Naive thymus-derived CD8-positive, alpha-beta T cell (primary cell): ENCODE results near the gene CD7. TPM values are rescaled to one million over a fixed set of nuclear protein-coding genes. Genes with fewer than 3 reads are reported as not detected.
A peak's percentile ranks its signal among the peaks of the same experiment; 100 is the strongest.

Experiments
- ATAC-seq, 2 donors: fragments of 150-1000 bp; cut with Tn5 transposase in 1 of 2; sonication (Bioruptor Pico), chemical (Tn5 transposase) in 1 of 2; 1 replicate in 1 of 2; 2 replicates in 1 of 2; pipeline ENCODE4 v1.10.0; 2021; ENCODE audit warnings: mild to moderate bottlenecking in 2 of 2, moderate library complexity in 2 of 2
- POLR2A ChIA-PET: fragments of 350-600 bp; sonication (Branson Sonifier 250); formaldehyde crosslinking; loops from one replicate; lab custom pipeline; 2021; ENCODE audit warnings: antibody characterized with exemption; lab: Charles Lee
- DNase-seq, 10 donors: peaks; one replicate each; pipeline versions ENCODE4 v3.0.0 to v3.0.0-alpha.2; 2020 to 2022
- H3K27ac Mint-ChIP-seq, 10 donors: one replicate each; pipeline ENCODE4 v1.8.0; 2020 to 2022; ENCODE audit warnings: mild to moderate bottlenecking in 10 of 10, mixed read lengths in 10 of 10, moderate library complexity in 4 of 10, inconsistent platforms in 1 of 10
- H3K27me3 Mint-ChIP-seq, 5 donors: one replicate each; pipeline ENCODE4 v1.8.0; 2021 to 2022; ENCODE audit warnings: mixed read lengths in 5 of 5
- H3K36me3 Mint-ChIP-seq, 3 donors: one replicate each; pipeline ENCODE4 v1.8.0; 2020 to 2022; ENCODE audit warnings: mixed read lengths in 3 of 3, mild to moderate bottlenecking in 2 of 3, inconsistent platforms in 1 of 3
- H3K4me1 Mint-ChIP-seq, 4 donors: one replicate each; pipeline ENCODE4 v1.8.0; 2021 to 2022; ENCODE audit warnings: mixed read lengths in 4 of 4
- H3K4me3 Mint-ChIP-seq, 10 donors: one replicate each; pipeline ENCODE4 v1.8.0; 2020 to 2022; ENCODE audit warnings: mild to moderate bottlenecking in 10 of 10, mixed read lengths in 10 of 10, moderate library complexity in 6 of 10, inconsistent platforms in 1 of 10
- H3K9me3 Mint-ChIP-seq, 9 donors: one replicate each; pipeline ENCODE4 v1.8.0; 2020 to 2022; ENCODE audit warnings: mixed read lengths in 9 of 9, mild to moderate bottlenecking in 3 of 9, inconsistent platforms in 1 of 9, moderate library complexity in 1 of 9
- polyA plus RNA-seq, 3 donors: library from polyadenylated mRNA; unstranded; fragments of 300-500 nt; fragmentation: Illumina TruSeq; gene quantifications; one replicate each; pipeline ENCODE4 v1.2.3, GENCODE V29; 2021
- total RNA-seq, 8 experiments: library from RNA in 2 of 8; stranded (reverse) in 2 of 8; gene quantifications; one replicate each; pipeline ENCODE4 v1.2.3 and lab custom pipeline; 2021 to 2026

Gene CD7
- total and polyA plus RNA-seq, 5 experiments from 2014 or later: 66.9 to 233 (median 166) TPM

GRCh38 chr17:82303944-82304808 is 13.2 kb downstream of the CD7 start:
- H3K27ac Mint-ChIP-seq: peak overlapping the region; percentile 24 to 100 (median 97)
- no peaks in the 10 kb centered on the region for H3K9me3 Mint-ChIP-seq
- peak in 1 of 10 donors; percentile 50 for DNase-seq
- ATAC-seq: no peak
- no peaks in the 10 kb centered on the region for H3K27me3 Mint-ChIP-seq
- H3K36me3 Mint-ChIP-seq: no peaks in the 10 kb centered on the region
- H3K4me1 Mint-ChIP-seq: peaks cover 38 to 90% (median 75%) of the 10 kb centered on the region in 4 donors
- peak overlapping the region; percentile 50 to 97 (median 89) for H3K4me3 Mint-ChIP-seq
- POLR2A ChIA-PET: interaction anchor here (0.5 to 12.7 kb wide), 8 partner anchors 7 to 213 kb away, joined by 3 to 344 read pairs (median 9); partner anchors contain the start of genes CD7 and NARF

DNA sequence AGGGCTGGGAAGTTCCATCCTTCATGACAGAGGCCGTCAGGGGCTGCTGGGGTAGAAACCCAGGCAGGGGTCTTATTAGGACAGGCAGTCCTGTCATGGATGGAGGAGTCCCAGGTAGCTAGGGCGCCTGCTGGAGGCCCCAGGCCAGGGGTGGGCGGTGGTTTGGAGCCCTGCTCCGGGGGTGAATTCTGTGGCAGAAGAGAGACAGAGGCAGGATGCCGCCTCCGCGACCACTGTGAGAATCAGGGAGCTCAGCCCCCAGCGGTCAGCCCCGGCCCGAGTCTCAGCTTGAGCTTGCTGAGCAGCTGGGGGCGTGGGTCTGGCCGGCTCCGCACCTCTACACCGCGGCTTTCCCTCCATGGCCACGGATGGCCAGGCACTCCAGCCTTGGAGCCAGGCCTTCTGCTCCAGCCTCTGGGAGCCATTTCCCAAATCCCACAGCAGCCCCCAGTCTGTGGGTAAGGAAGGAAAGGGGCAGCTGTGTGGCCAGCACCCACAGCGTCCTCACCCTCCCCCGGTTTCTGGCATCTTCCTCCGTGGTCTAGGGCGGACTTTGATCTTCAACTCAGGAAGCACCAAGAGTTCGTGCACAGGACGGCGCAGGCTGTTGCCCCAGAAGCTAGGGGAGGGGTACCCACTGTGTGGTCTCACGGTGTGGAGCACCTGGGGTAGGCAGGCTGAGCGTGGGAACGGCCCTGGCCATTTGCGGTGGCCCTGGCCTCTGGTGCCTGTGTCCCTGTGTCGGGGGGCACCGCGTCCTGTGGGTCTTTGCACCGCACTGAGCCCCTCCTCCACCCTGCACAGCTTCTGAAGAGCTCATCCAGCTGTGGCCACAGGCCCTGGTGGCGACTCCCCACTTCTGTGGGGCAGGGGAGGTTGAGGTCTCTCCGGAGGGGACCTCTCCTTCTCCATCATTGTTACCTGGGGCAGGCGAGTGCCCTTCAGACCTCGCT is 14.1 kb downstream of the CD7 start:
- Mint-ChIP-seq H3K4me1 (peaks cover 43 to 93% (median 81%) of the 10 kb centered on the region in 4 donors), H3K27me3 (no peaks in the 10 kb centered on the region), H3K27ac (peak overlapping the region; percentile 82 to 100 (median 100)), H3K9me3 (no peaks in the 10 kb centered on the region), H3K36me3 (no peaks in the 10 kb centered on the region), H3K4me3 (peak overlapping the region; percentile 80 to 97 (median 89))
- ATAC-seq (peak; percentile 46 to 55), DNase-seq (peak in 6 of 10 donors; percentile 37 to 76 (median 64))
- POLR2A ChIA-PET: interaction anchor here (0.5 to 12.7 kb wide), 11 partner anchors 9 to 213 kb away, joined by 3 to 344 read pairs (median 6); partner anchors contain the start of genes CD7, CSNK1D and NARF

DNA sequence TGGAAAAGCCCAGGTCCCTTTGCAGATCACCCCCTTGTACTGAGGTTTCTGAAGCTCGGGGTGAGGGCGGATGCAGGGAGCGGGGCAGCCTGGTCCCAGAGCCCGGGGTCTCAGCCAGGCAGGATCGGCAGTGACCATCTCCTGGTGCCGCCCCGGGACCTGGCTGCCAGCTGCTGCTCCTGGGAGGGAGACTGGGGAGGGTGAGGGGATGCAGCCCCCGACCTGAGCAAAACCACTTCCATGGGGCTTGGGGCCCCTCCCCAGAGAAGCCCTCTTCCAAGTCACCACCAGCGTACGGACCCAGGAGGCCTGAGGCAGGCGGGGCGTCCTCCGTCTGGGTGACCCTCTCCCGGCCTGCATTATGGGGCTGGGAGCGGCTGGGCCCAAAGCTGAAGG is 14.8 kb downstream of the CD7 start:
- peaks cover 40 to 94% (median 83%) of the 10 kb centered on the region in 4 donors for H3K4me1 Mint-ChIP-seq
- no peaks in the 10 kb centered on the region for H3K27me3 Mint-ChIP-seq
- H3K9me3 Mint-ChIP-seq: no peaks in the 10 kb centered on the region
- no peaks in the 10 kb centered on the region for H3K36me3 Mint-ChIP-seq
- POLR2A ChIA-PET: interaction anchor here (1.0 to 12.7 kb wide), 8 partner anchors 10 to 174 kb away, joined by 3 to 344 read pairs (median 7); partner anchors contain the start of genes CD7 and CSNK1D
- H3K27ac Mint-ChIP-seq: peak overlapping the region; percentile 88 to 100 (median 100)
- DNase-seq (no peak), ATAC-seq (no peak)
- peak overlapping the region; percentile 81 to 97 (median 90) for H3K4me3 Mint-ChIP-seq

DNA sequence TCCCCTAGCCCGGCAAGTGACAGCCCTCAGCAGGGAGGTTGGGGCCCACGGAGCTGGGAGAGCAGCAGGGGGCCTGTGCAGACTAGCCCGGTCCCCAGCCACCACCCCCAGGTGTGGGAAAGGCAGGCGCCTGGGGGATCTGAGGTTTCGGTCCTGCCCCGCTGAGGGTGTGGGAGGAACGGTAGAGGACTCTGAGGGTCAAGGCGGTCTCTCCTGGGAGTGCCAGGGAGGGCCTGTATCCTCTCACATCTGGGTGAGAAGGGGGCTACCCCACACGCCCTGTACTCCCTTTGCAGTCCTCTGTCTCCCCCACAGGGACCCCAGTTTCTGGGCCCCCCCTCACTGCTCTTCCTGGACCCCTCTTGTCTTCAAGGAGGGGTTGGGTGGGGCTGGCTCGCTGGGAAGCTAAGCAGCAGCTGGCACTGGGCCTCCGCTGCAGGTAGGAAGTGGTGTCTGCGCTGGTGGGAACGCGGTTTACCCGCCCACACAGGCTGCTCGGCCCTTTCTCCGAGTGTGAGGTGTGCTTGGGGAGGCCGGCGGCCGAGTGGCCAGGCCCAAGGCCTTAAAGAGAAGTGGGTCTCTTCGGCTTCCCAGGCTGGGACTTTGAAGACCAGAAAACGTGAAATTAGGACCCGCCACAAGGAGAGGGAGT is 15.4 kb downstream of the CD7 start:
- DNase-seq (peak in 6 of 10 donors; percentile 41 to 71 (median 66)), ATAC-seq (peak in 1 of 2 donors; percentile 4)
- Mint-ChIP-seq H3K27ac (peak overlapping the region; percentile 88 to 100 (median 100)), H3K4me3 (peak overlapping the region; percentile 81 to 98 (median 91)), H3K36me3 (no peaks in the 10 kb centered on the region), H3K4me1 (peaks cover 44 to 99% (median 88%) of the 10 kb centered on the region in 4 donors), H3K27me3 (no peaks in the 10 kb centered on the region), H3K9me3 (no peaks in the 10 kb centered on the region)
- POLR2A ChIA-PET: interaction anchor here (0.7 to 12.7 kb wide), 9 partner anchors 9 to 261 kb away, joined by 3 to 344 read pairs (median 8); partner anchors contain the start of genes CD7 and CSNK1D

DNA sequence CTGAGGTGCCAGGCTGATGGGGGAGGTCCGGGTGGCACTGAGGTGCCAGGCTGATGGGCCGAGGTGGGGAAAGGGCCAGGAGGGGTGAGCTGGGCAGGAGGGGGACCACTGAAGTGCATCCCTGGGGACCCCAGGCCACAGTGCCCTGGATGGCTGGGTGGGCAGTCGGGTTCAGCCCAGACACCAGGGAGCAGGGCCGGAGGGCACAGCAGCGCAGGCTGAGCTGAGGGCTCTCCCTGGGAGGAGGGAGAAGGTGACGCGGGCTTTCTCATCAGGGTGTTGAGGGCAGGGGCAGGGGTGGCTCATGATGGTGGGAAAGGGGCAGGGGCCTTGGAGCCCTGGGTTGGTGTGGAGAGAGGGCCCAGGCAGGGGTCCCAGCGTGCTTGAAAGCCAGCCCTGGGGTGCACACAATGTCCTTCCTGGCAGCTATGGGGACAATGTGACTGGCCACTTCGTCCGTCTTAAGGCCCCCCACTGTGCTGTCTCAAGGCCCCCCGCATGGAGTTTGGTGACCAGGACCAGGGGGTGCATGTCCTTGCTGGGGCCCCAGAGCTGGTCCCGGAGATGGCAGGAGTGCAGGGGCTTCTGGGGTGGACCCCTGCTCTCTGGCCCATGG is 16.0 kb downstream of the CD7 start:
- Mint-ChIP-seq H3K4me3 (peak overlapping the region; percentile 36 to 98 (median 82)), H3K27me3 (no peaks in the 10 kb centered on the region), H3K9me3 (no peaks in the 10 kb centered on the region), H3K4me1 (peaks cover 44 to 99% (median 88%) of the 10 kb centered on the region in 4 donors), H3K36me3 (no peaks in the 10 kb centered on the region), H3K27ac (peak overlapping the region; percentile 81 to 100 (median 100))
- POLR2A ChIA-PET: interaction anchor here (0.7 to 12.7 kb wide), 7 partner anchors 9 to 261 kb away, joined by 3 to 344 read pairs (median 10); partner anchors contain the start of gene CD7
- DNase-seq (peak in 1 of 10 donors; percentile 55), ATAC-seq (no peak)

DNA sequence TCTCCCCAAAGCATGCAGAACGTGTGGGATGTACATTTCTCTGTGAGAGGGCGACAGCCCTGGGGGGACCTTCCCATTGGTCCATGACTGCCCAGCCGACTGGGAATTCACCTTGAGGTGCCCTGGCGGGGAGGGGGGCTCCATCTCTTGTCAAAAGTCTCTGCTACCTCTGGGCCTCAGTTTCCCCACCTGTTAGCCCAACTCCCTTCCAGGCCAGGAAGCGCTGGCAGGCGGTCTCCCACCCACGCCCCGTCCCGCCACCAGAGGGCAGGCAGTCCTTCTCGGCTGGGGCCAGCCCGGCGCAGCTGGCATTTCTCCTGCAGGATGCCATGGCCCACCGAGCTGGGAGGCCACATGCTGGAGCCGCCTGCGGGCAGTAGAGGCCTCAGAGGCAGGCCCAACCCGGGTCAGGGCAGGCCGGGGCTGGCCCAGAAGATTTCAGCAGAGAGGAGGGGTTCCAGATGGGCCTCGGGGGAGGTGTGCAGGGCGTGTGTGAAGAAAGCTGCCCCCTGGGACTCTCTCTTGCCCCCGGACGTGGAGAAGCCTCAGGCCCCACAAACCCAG is 16.6 kb downstream of the CD7 start:
- Mint-ChIP-seq H3K27me3 (no peaks in the 10 kb centered on the region), H3K4me3 (peak overlapping the region; percentile 24 to 98 (median 92)), H3K9me3 (no peaks in the 10 kb centered on the region), H3K4me1 (peaks cover 42 to 94% (median 85%) of the 10 kb centered on the region in 4 donors), H3K36me3 (no peaks in the 10 kb centered on the region), H3K27ac (peak overlapping the region; percentile 99 to 100 (median 100))
- ATAC-seq: no peak
- peak in 9 of 10 donors; percentile 43 to 82 (median 64) for DNase-seq
- POLR2A ChIA-PET: interaction anchor here (0.8 to 12.7 kb wide), 9 partner anchors 8 to 97 kb away, joined by 3 to 344 read pairs (median 10); partner anchors contain the start of gene CD7

GRCh38 chr17:82300228-82300627 is 17.2 kb downstream of the CD7 start:
- ATAC-seq: no peak
- H3K4me1 Mint-ChIP-seq: peaks cover 40 to 93% (median 84%) of the 10 kb centered on the region in 4 donors

GRCh38 chr17:82299452-82299851 is 18.0 kb downstream of the CD7 start:
- peak in 5 of 10 donors; percentile 32 to 63 (median 59) for DNase-seq
- POLR2A ChIA-PET: interaction anchor here (0.7 to 12.7 kb wide), 7 partner anchors 13 to 99 kb away, joined by 3 to 344 read pairs (median 14); partner anchors contain the start of genes CD7 and CSNK1D

More at GRCh38 chr17:82300228-82300627, 17.2 kb downstream of the CD7 start:
- Mint-ChIP-seq H3K9me3 (no peaks in the 10 kb centered on the region), H3K27me3 (no peaks in the 10 kb centered on the region), H3K27ac (peak overlapping the region; percentile 99 to 100 (median 100)), H3K4me3 (peak overlapping the region; percentile 53 to 99 (median 94)), H3K36me3 (no peaks in the 10 kb centered on the region)
- peak in 1 of 10 donors; percentile 56 for DNase-seq
- POLR2A ChIA-PET: interaction anchor here (0.7 to 12.7 kb wide), 11 partner anchors 7 to 96 kb away, joined by 3 to 344 read pairs (median 10); partner anchors contain the start of genes CD7 and CSNK1D

GRCh38 chr17:82298538-82299421 is 18.6 kb downstream of the CD7 start:
- Mint-ChIP-seq H3K27me3 (no peaks in the 10 kb centered on the region), H3K36me3 (no peaks in the 10 kb centered on the region), H3K4me3 (peak overlapping the region; percentile 91 to 99 (median 96)), H3K4me1 (peaks cover 45 to 93% (median 87%) of the 10 kb centered on the region in 4 donors), H3K27ac (peak overlapping the region; percentile 99 to 100 (median 100)), H3K9me3 (no peaks in the 10 kb centered on the region)
- POLR2A ChIA-PET: interaction anchor here (0.5 to 12.7 kb wide), 22 partner anchors 7 to 268 kb away, joined by 3 to 344 read pairs (median 4); partner anchors contain the start of genes CD7, CSNK1D, DCXR and NARF
- DNase-seq (peak in 5 of 10 donors; percentile 47 to 70 (median 54)), ATAC-seq (peak in 1 of 2 donors; percentile 27)

More at GRCh38 chr17:82299452-82299851, 18.0 kb downstream of the CD7 start:
- peak overlapping the region; percentile 99 to 100 (median 100) for H3K27ac Mint-ChIP-seq
- H3K27me3 Mint-ChIP-seq: no peaks in the 10 kb centered on the region
- peak overlapping the region; percentile 91 to 99 (median 96) for H3K4me3 Mint-ChIP-seq
- ATAC-seq: no peak
- H3K4me1 Mint-ChIP-seq: peaks cover 42 to 92% (median 82%) of the 10 kb centered on the region in 4 donors
- no peaks in the 10 kb centered on the region for H3K9me3 Mint-ChIP-seq
- H3K36me3 Mint-ChIP-seq: no peaks in the 10 kb centered on the region
